SU-DHL-6 (cell line): ENCODE results near the gene TRIM29.

Experiments
- H2AFZ ChIP-seq: fragments of 200-600 bp; sonication (generic); 2 replicates; pipeline ENCODE4 v1.6.1; 2014; ENCODE audit warnings: low read depth, mild to moderate bottlenecking, moderate library complexity, mixed read lengths, antibody characterized with exemption, low read length; ENCODE audit not compliant: severe bottlenecking
- H3F3A ChIP-seq: fragments of 200-600 bp; shearing (Covaris generic); 2 replicates; pipeline ENCODE4 v1.6.0; 2016; ENCODE audit warnings: antibody characterized with exemption, mild to moderate bottlenecking; ENCODE audit not compliant: insufficient read depth
- H3K27ac ChIP-seq: fragments of 200-600 bp; sonication (generic); 2 replicates; pipeline ENCODE4 v1.5.1; 2016; ENCODE audit warnings: low read depth, mild to moderate bottlenecking, low read length, moderate library complexity, mixed read lengths
- H3K27me3 ChIP-seq: fragments of 200-600 bp; sonication (generic), shearing (Covaris generic); 2 replicates; pipeline ENCODE4 v1.6.0; 2014; ENCODE audit warnings: mild to moderate bottlenecking, low read length
- H3K36me3 ChIP-seq: fragments of 200-600 bp; sonication (generic); 2 replicates; pipeline ENCODE4 v1.6.1; 2014; ENCODE audit warnings: mild to moderate bottlenecking, low read length, mixed read lengths
- H3K4me2 ChIP-seq: fragments of 300-600, 200-600 bp; shearing (Covaris generic), sonication (generic); 2 replicates; pipeline ENCODE4 v1.6.0; 2014; ENCODE audit warnings: low read length, low read depth, mild to moderate bottlenecking; ENCODE audit not compliant: poor library complexity, severe bottlenecking
- H3K4me3 ChIP-seq: fragments of 200-600 bp; sonication (generic); 2 replicates; pipeline ENCODE4 v1.5.1; 2014; ENCODE audit warnings: antibody characterized with exemption, low read length, mild to moderate bottlenecking, mixed read lengths; ENCODE audit not compliant: insufficient read depth, poor library complexity, severe bottlenecking
- H3K79me2 ChIP-seq: fragments of 200-600 bp; sonication (generic); 2 replicates; pipeline ENCODE4 v1.6.1; 2014; ENCODE audit warnings: mild to moderate bottlenecking, low read length, moderate library complexity; ENCODE audit not compliant: insufficient read depth
- H3K9ac ChIP-seq: fragments of 200-600 bp; sonication (generic); 2 replicates; pipeline ENCODE4 v1.7.0; 2014; ENCODE audit warnings: mild to moderate bottlenecking, low read length
- H3K9me2 ChIP-seq: fragments of 200-600 bp; sonication (generic); replicated peaks from 2 replicates; pipeline ENCODE4 v1.6.1; 2014; ENCODE audit warnings: low read length; ENCODE audit not compliant: insufficient read depth
- H3K9me3 ChIP-seq: fragments of 200-600 bp; sonication (generic); 2 replicates; pipeline ENCODE4 v1.6.1; 2014; ENCODE audit warnings: low read length, mixed read lengths; ENCODE audit not compliant: insufficient read depth
- H4K20me1 ChIP-seq: fragments of 200-600 bp; sonication (generic); 2 replicates; pipeline ENCODE4 v1.6.1; 2014; ENCODE audit warnings: low read depth, mild to moderate bottlenecking, antibody characterized with exemption, low read length, moderate library complexity, mixed read lengths
- CTCF ChIP-seq: fragments of 200-600 bp; sonication (generic); IDR thresholded peaks from one replicate; pipeline ENCODE4 v1.5.1; 2017; ENCODE audit warnings: antibody characterized with exemption, mild to moderate bottlenecking, low read length, moderate library complexity; ENCODE audit not compliant: insufficient read depth, poor library complexity, severe bottlenecking
- EZH2phosphoT487 ChIP-seq: fragments of 200-600 bp; sonication (generic), shearing (Covaris generic); conservative IDR thresholded peaks from 2 replicates; pipeline ENCODE4 v1.6.1; 2018; ENCODE audit warnings: mild to moderate bottlenecking, antibody characterized with exemption, low read length, moderate library complexity, mixed read lengths

The TRIM29 gene

GRCh38 chr11:120169981-120170698 lies 32.2 kb upstream of the TRIM29 start:
- Histone ChIP-seq H3K27ac (no peak overlapping the region), H3K79me2 (no peaks in the 10 kb centered on the region), H3K9me3 (no peaks in the 10 kb centered on the region), H3F3A (no peaks in the 10 kb centered on the region), H3K9ac (no peak overlapping the region), H3K36me3 (no peaks in the 10 kb centered on the region), H3K4me3 (no peak overlapping the region), H2AFZ (no peak overlapping the region), H3K4me2 (no peak overlapping the region), H4K20me1 (no peaks in the 10 kb centered on the region), H3K9me2 (no peaks in the 10 kb centered on the region), H3K27me3 (no peaks in the 10 kb centered on the region)
- TF ChIP-seq CTCF (no peak), EZH2phosphoT487 (no peak)

- H2AFZ ChIP-seq = no peak overlapping the region
- H3K9ac ChIP-seq = no peak overlapping the region
- no peak overlapping the region for H3K4me2 ChIP-seq
These were observed 31.2 kb upstream of the TRIM29 start for GRCh38 chr11:120168960-120169681.

GRCh38 chr11:120168108-120168959 lies 30.4 kb upstream of the TRIM29 start:
- Histone ChIP-seq H3K79me2 (no peaks in the 10 kb centered on the region), H3K27ac (no peak overlapping the region), H3K4me2 (no peak overlapping the region), H3K9me2 (no peaks in the 10 kb centered on the region), H3K9ac (no peak overlapping the region), H3K9me3 (no peaks in the 10 kb centered on the region), H3K4me3 (no peak overlapping the region), H3K27me3 (no peaks in the 10 kb centered on the region), H3F3A (no peaks in the 10 kb centered on the region), H2AFZ (no peak overlapping the region), H3K36me3 (no peaks in the 10 kb centered on the region), H4K20me1 (no peaks in the 10 kb centered on the region)
- TF ChIP-seq EZH2phosphoT487 (no peak), CTCF (no peak)

More at GRCh38 chr11:120168960-120169681, 31.2 kb upstream of the TRIM29 start:
- Histone ChIP-seq H3K79me2 (no peaks in the 10 kb centered on the region), H3K9me3 (no peaks in the 10 kb centered on the region), H3K4me3 (no peak overlapping the region), H3K27ac (no peak overlapping the region), H3K9me2 (no peaks in the 10 kb centered on the region), H3F3A (no peaks in the 10 kb centered on the region), H3K36me3 (no peaks in the 10 kb centered on the region), H3K27me3 (no peaks in the 10 kb centered on the region), H4K20me1 (no peaks in the 10 kb centered on the region)
- TF ChIP-seq EZH2phosphoT487 = no peak
- TF ChIP-seq CTCF = no peak
